ENCODE data around the gene ZMYM4.

GRCh38 chr1:35386290-35386689, 117.8 kb downstream of the ZMYM4 start:
- no peak for TF ChIP-seq POLR2A (IDR thresholded peaks at IDR 0.05)
- TF ChIP-seq, protein P1, sequence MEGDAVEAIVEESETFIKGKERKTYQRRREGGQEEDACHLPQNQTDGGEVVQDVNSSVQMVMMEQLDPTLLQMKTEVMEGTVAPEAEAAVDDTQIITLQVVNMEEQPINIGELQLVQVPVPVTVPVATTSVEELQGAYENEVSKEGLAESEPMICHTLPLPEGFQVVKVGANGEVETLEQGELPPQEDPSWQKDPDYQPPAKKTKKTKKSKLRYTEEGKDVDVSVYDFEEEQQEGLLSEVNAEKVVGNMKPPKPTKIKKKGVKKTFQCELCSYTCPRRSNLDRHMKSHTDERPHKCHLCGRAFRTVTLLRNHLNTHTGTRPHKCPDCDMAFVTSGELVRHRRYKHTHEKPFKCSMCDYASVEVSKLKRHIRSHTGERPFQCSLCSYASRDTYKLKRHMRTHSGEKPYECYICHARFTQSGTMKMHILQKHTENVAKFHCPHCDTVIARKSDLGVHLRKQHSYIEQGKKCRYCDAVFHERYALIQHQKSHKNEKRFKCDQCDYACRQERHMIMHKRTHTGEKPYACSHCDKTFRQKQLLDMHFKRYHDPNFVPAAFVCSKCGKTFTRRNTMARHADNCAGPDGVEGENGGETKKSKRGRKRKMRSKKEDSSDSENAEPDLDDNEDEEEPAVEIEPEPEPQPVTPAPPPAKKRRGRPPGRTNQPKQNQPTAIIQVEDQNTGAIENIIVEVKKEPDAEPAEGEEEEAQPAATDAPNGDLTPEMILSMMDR (IDR thresholded peaks at IDR 0.05) = no peak

Measured in Peyer's patch (tissue), 4 donors.